Activated CD8-positive, alpha-beta memory T cell treated with anti-CD3 and anti-CD28 coated beads for 24 hours (primary cell): ENCODE data around the gene PPP2R2C.
A peak's percentile ranks its signal among the peaks of the same experiment; 100 is the strongest.

ENCODE experiments used
- DNase-seq: peaks from one replicate; pipeline ENCODE4 v3.0.0-alpha.2; 2020

The PPP2R2C gene

GRCh38 chr4:6472387-6473263, at the start of gene PPP2R2C:
PPP2R2C (minus strand) TSS chr4:6472614; CDS start chr4:6472229, 385 bp downstream.
- peak; percentile 53 for DNase-seq

DNA sequence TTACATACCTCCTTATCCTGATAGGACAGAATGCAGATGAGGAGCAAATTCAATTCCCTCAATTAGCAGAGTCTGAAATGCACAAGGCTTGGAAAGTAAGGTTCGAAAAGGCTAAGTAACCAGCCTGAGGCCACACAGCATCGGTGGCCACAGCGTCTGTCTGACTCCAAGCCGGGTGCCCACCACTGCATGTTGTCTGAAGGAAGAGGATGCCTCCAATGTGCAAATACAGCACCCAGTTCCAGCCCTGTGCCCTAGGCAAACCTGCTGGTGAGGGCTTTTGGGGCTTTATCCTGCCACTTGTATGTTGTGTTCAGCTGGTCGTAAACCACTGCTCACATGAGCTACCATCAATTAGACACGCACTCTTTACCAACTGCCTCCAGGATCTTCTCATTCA, 48.6 kb upstream of the PPP2R2C start:
- DNase-seq, result no peak

DNA sequence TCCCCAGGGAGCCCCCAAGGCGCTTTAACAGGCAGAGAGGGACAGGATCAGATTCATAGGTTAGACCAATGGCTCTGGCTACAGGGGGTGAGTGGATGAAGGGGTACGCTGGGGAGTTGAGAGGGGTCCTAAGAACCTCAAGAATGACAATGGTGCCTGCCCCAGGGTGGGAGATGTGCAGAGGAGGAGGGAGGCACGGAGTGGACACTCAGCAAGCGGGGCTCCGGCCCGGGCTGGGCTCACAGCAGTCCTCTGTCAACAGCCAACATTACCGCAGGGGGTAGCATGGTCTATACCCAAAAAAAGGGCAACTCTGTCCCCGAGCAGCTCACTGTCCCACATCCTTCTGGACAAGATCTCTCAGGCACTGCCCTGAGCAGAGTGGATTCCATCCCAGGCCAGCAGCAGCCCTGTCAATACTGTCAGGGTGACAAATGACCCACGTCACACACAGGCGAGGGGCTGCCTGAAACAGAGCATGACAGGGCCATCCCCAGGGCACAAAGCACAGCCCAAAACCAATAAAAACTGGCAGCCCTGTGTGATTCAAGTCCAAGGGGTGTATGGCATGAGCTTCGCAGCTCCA, 47.7 kb upstream of the PPP2R2C start:
- no peak for DNase-seq

GRCh38 chr4:6517171-6517570, 44.8 kb upstream of the PPP2R2C start:
- DNase-seq, result no peak

- no peak for DNase-seq
Measured at GRCh38 chr4:6516762-6517161, 44.3 kb upstream of the PPP2R2C start.

DNA sequence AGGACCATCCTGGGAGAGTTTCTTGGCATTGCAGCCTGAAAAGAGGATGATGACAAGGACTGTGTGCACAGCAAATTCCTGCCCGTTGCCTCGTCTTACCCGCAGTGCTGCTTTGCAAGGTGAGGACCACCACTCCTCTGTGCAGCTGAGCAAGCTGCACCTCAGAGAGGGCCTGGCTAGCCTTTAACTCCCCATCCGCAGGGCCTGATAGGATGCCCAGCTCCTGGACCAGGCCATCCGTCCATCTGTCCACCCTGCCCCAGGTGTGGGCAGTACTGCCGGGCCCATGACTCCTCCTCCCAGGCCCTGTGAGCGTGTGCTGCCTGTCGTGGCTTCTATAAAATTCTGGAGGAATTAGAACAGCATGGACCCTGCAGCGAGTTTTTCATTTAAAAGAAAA, 43.9 kb upstream of the PPP2R2C start:
- no peak for DNase-seq

DNA sequence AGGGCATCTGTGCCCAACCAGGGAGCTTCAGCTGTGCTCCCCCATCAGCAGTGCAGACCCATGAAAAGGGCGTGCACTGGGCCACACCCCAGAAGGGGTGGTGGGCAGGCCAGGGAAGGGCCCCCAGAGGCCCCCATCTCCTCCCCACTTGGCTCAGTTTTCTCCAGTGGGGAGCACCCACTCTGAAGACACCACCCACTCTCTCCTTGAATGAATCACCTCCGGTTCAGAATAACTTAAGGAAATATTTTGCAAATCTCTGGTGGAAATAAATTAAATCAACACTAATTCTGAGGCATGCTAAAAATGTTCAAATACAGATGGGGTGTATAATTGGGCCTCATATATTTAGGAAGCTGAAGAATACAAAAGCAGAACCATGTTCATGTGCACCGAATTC, 41.3 kb upstream of the PPP2R2C start:
- DNase-seq, result no peak

DNA sequence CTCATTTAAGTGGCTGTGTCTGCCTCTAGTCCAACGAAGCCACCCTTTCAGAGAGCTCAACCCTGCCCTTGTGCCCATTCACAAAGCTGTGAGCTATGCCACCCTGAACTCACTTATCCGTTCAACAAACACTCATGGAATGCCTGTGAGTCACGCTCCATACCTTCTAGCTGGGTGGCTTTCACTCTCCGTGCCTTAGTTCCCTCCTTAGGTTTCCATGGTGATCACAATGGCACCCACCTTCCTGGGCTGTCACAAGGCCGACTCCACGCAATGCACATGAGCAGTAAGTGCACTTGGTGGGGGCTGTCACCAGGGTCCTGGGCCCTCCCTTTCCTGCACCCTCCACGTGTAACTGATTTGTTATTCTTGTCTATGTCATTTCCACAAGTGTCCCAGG, 37.2 kb upstream of the PPP2R2C start:
- DNase-seq, result no peak

DNA sequence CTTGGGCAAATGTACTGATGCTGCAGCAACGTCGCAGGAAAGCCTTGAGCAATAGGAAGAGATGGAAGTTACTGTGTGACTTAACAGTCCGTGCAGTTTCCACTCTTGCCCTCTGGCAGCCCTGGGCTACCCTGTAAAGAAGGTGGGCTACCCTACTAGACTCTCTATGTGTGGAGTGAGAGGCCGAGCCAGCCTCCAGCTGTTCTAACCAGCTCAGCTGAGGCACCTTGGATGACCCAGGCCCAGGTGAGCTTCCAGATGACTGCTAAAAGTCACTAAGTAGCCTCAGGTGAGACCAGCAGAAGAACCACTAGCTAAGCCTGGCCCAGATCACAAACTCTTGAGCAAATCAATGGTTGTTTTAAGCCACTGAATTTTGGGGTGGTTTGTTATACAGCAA, 34.9 kb upstream of the PPP2R2C start:
- DNase-seq, result peak; percentile 4

- peak; percentile 33 for DNase-seq
Measured at GRCh38 chr4:6506616-6507140, 34.3 kb upstream of the PPP2R2C start.

DNA sequence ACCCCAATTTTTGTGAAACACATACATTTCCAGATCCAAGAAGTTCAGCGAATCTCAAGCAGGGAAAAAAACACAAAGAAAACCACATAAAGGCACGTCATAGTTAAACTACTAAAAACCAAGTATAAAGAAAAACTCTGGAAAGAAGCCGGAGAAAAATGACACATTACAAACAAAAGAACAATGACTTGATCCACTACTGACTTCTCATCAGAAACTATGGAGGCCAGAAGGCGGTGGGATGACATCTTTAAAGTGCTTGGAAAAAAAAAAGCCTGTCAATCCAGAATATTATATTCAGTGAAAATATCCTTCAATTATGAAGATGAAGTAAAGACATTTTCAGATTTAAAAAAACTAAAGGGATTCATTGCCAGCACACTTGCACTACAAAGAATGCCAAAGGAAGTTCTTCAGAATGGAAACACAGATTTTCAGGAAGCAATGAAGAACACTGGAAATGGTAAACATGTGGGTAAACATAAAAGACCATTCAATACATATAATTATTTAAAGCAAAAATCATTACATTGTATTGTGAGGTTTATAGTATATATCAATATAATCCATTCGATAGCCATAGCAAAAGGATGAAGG, 32.6 kb upstream of the PPP2R2C start:
- no peak for DNase-seq

DNA sequence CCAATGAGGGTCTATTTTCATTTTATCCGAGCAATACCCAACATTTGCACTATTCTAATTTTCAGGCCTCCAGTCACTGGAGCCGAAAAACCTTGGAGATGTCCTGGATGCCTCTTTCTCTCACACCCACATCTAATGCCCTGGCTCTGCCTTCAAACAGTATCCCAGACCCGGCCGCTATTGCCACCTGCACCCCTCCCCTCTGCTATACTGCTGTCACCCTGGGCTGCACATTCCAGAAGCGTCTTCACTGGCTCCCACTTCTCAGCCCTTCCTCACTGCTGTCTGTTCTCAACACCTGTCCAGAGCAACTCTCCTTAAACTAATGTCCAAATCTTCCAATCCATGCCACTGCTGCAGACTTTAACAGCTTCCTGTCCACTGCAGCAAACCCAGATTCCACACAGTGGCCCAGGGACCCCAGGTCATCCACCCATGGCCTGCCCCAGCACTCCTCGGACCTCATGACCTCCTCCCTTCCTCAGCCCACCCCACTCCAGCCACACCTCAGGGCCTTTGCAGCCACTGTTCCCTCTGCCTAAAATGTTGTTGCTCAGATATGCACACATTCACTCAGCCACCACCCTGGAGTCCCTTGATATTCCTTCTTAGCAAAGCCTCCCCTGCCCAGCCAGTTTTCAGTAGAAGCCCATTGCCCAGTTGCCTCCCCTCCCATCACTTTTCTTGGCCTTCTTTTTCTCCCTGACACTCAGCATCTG, 30.5 kb upstream of the PPP2R2C start:
- DNase-seq, result peak; percentile 5

GRCh38 chr4:6502147-6502546, 29.7 kb upstream of the PPP2R2C start:
- DNase-seq, result peak; percentile 13

DNA sequence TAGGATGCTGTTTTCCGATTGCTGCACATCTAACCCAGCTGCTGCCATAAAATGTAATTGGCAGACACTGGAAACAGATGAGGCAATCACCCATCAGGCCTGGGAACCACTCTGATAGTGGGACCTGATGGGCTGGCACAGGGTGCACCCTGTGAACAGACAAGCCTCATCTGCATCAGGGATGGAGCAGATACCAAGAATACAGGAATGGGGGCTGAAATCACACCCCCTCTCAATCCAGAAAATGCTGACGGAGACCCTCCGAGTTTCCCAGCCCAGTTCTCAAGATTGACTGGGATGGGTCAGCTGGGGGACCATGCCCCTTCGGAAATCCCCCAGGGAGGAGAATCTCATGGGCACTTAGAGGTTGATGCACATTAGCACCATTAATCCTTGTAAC, 28.8 kb upstream of the PPP2R2C start:
- peak; percentile 9 for DNase-seq

DNA sequence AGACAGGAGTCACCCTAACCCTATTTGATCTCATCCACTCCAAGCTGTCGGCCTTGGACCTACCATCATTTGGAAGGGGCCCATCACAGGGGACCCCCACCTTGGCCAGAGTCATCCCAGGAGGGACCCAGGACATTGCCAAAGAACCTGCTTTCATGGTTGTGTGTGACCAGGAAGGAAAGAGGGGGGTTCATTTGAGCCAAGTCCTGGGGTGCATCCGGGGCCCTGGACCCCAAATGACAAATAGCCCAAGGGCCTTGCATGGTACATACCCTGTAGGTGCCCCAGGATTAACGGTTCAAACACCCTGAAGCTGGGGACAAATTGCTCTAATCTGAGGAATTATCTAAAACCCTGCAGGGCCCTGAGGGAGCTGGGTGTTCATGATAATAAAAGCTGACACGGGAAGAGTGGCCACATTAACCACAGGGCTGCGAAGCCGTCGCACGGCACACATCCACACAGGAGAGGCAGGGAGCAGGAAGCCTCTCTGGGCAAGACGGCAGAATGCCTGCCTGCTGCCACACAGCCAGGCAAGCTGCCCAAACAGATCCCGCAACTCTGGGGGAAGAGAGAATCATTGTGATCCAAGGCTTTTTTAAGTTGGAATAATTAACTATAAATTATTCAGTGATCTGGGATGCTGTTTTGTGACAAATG, 28.2 kb upstream of the PPP2R2C start:
- DNase-seq, result peak; percentile 21

- no peak for DNase-seq
Measured at GRCh38 chr4:6499238-6499600, 26.8 kb upstream of the PPP2R2C start.

- peak; percentile 26 for DNase-seq
Measured at GRCh38 chr4:6498511-6499237, 26.3 kb upstream of the PPP2R2C start.

GRCh38 chr4:6497796-6498195, 25.4 kb upstream of the PPP2R2C start:
- DNase-seq, result no peak

DNA sequence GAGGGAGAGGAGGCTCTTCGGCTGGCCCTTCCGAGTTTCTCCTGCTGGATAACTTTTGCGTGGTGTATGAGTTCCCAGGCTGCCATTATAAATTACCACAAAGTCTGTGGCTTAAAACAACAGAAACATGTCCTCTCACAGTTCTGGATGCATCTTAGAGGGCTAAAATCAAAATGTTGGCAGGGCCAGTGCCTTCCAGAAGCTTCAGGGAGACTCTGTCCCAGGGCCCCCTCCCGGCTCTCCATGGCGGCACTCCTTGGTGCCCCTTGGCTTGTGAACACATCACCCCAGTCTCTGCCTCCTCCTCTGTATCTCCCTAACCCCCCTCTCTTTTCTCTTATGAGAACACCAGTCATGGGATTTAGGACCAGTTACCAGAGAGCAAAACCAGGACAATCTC, 23.3 kb upstream of the PPP2R2C start:
- DNase-seq, result peak; percentile 15

DNA sequence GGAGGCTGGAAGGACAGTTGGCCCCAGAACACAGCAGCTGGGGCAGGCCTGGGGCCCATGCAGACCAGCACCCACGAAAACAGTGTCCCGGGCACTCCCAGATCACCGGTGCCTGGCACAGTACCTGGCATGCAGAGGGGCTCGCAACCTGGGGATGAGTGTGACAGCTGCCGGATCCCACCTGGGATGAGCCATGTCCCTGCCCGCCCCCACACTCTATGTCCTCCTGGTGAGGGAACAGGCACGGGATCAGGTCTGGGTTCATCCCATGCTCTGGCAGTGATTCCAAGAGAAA, 22.8 kb upstream of the PPP2R2C start:
- peak; percentile 37 for DNase-seq

GRCh38 chr4:6494431-6495295, 22.2 kb upstream of the PPP2R2C start:
- peak; percentile 35 for DNase-seq
